GM12801 (cell line): ENCODE data around the gene DEDD.

ENCODE experiments used
- TF ChIP-seq, protein P1 (sequence below): IDR thresholded peaks from one replicate; pipeline ENCODE4 v1.5.1; 2011; ENCODE audit warnings: control low read depth; ENCODE audit not compliant: insufficient read length; ENCODE audit errors: extremely low read depth

Gene DEDD

DNA sequence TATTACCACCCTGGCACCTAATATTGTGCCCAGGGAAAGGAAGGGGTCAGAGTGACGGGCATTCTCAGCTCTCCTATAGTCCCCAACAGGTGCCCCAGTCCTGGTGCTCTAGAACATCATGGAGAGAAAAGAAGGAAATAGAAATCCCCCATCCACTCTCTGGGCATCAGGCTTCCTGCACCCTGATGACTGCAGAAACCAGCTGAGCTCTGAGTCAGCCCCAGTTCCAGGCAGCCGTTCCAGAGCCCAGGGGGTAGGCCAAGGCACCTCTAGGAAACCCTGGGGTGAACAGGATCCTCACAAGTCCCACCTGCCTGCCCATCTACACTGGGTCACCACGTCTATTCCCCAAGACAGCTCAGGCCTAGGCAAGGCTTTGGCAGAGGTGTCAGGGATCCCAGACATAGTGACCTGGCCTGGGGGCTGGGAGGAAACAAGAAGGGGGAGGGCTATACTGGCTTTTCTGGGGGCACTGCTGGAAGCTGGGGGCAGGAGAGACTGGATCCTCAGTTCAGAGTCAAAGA lies 43.8 kb downstream of the DEDD start:
- TF ChIP-seq, protein P1, sequence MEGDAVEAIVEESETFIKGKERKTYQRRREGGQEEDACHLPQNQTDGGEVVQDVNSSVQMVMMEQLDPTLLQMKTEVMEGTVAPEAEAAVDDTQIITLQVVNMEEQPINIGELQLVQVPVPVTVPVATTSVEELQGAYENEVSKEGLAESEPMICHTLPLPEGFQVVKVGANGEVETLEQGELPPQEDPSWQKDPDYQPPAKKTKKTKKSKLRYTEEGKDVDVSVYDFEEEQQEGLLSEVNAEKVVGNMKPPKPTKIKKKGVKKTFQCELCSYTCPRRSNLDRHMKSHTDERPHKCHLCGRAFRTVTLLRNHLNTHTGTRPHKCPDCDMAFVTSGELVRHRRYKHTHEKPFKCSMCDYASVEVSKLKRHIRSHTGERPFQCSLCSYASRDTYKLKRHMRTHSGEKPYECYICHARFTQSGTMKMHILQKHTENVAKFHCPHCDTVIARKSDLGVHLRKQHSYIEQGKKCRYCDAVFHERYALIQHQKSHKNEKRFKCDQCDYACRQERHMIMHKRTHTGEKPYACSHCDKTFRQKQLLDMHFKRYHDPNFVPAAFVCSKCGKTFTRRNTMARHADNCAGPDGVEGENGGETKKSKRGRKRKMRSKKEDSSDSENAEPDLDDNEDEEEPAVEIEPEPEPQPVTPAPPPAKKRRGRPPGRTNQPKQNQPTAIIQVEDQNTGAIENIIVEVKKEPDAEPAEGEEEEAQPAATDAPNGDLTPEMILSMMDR: no peak

DNA sequence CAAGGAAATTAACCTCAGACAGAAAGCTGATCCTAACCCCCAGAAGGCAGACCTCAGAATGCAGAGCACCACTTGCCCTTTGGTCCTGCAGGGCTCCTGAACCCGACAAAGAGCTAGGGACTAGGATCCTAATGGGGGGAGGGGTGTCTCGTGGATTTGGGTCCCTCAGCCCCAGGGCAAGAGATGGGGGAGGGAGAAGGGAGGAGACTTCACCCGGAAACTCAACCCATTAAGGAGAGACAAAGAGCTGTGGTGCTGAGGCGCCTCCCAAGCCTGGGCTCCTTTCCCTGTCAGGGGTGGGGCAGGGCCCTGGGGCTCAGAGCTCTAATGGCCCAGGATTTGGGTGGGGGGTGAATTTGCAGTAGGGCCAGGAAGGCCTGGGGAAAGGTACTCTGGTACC lies 46.0 kb downstream of the DEDD start:
- TF ChIP-seq, protein P1: no peak

DNA sequence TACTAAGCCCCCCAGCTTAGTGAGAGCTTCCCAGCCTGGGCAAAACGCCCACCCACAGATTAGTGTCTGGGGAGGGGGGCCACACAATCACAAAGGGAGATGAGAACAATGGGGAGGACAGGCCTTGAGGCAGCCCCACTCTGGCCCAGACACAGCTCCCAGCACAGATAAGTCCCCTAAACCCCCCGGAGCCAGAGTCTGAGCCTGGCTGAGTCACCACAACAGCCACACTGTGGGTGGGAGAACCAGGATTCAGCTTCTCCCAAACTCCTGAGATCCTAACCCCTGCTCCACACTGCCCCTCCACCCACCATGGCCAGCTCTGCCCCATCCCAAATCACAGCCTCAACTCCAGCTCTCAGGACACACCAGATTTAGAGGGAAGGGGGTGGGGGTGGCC lies 47.3 kb downstream of the DEDD start:
- TF ChIP-seq, protein P1: no peak

DNA sequence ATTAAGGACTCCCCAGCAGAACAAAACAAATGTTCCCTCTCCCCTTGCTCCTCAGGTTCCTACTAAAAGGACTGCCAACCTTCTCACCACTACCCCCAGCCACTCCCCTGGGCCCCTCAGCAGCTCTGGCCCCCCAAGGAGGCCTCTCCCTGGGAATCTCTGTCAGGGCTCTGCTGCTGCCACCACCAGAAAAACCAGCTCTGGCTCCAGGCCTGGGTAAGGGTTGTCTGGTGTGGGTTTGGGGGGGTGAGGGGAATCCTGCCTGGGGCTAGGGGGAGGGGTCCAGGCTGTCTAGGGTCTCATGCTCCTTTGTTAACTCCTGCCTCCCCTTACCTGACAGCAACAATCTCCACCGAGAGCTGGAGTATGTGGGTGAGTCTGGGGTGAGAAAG lies 47.9 kb downstream of the DEDD start:
- TF ChIP-seq, protein P1: no peak

DNA sequence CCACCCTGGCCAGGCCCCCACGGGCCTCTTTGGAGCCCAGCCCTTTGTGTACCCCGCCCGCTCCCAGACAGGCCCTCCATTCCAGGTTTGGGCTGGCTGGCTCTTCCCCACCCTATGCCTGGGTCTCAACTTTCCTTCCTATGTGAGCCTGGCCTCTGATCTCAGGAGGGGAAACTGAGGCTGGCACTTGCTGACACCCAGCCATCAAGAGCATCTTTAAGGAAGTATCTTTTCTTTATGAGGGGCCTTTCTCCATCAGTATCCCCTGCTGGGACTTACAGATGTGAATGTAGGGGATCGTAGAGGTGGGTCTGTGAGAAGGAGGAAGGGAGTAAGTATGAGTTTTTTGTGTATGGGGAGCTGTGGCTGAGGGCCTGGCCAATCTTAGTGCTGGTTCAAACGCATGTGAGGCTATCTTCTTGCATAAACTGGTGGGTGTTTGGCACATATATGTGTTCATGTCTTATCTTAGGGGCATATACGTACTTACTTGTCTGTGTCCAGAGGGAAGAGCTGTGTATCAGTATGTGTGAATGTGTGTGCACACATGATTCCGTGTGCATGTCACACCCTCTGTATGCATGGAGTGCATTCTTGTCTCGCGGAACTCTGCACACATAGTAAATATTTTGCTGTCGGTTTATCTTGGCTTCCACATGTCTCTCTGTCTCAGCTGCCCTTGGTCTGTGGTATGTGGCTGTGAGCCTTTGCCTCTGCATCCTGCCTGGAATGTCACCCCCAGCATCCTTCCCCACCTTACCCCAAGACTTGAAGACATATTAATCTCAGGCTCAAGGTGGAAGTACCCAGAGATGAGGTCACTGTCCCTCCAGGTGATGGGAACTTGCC lies 48.5 kb downstream of the DEDD start:
- TF ChIP-seq, protein P1: no peak

DNA sequence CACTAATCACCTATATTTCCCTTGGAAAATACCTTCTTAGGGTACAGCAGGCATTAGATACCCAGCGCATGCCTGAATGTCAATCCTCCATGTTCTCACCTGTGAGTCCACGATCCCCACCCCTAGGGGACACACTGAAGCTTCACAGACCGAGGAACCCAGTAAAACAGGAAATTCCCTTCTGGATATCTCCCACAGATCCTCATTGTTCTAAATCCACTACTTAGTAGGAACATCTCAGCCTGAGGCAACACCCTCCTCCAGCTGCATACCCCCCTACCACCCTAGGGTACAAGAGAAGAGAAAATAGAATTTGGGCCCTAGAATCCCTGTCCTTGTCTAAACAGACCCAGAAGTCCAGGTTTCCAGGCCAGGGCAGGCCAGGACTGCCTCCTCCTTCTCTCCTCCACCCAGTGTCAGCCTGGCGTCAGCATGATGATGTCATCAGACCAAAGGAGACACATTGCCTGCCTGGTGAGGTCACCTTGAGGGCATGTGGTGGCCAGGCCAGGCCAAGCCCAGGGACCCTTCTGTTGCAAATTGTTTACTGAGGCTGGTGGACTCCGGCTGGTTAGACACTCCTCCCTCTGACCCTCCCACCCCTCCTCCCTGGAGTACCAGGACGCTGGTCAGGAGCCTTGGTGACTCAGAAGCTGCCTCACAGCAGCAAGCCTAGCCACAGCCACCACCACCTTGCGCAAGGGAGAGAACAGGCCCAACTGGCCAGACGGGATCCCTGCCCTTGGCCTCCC lies 49.3 kb downstream of the DEDD start:
- TF ChIP-seq, protein P1: no peak

DNA sequence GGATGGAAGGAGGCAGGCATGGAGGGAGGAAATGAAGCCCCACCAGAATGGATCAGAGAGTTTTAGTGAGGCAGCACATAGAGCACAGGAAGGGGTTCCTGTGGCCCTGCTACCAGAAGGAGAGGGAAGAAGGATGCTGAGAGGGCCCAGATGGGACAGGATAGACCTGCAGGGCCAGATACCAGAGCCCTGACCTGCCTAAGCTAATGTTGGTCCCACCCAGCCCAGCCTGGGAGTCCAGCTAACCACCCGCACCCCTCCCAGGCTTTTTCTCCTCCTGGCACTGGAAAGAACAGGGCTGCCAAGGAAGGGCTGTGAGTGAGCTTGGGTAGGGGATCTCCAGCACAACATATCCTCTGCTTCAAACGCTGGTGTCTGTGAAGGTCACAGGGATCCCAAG lies 50.0 kb downstream of the DEDD start:
- TF ChIP-seq, protein P1: no peak
